Pulmonary artery endothelial cell (primary cell): ENCODE data around the gene DMD. TPM values are rescaled to one million over a fixed set of nuclear protein-coding genes. Genes with fewer than 3 reads are reported as not detected.

Experiments
- DNase-seq: peaks from one replicate; pipeline ENCODE4 v3.0.0-alpha.2; 2011; ENCODE audit warnings: low read depth, low spot score
- total RNA-seq: library from RNA; depleted of rRNA; stranded (reverse); fragments of >200 nt; gene quantifications from 2 replicates; pipeline ENCODE4 v1.2.3, GENCODE V29; 2014

Gene DMD
- total RNA-seq, 1 donor from 2014 or later: 5.7 TPM

DNA sequence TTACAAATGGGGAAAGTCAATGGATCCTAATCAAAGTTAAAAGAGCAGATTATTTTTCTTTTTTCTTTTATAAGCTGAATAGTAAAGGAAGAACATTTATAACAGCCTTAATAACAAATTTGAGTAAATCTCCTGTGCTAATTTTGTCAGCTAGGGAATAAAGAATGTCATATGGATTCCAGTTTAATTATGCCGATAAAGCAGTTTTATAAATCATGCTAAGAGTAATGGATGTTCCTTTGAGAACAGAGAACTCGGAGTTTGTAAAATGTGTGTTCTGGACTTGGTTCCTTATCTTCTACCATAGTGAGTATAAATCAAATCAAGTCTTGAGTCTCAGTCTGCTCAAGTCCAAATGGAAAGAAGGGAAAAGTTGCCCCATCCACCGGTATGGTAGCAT lies 1959.2 kb downstream of the DMD start:
- DNase-seq: no peak

- DNase-seq: no peak
These were observed 1960.0 kb downstream of the DMD start for GRCh38 chrX:31251336-31251735.

DNA sequence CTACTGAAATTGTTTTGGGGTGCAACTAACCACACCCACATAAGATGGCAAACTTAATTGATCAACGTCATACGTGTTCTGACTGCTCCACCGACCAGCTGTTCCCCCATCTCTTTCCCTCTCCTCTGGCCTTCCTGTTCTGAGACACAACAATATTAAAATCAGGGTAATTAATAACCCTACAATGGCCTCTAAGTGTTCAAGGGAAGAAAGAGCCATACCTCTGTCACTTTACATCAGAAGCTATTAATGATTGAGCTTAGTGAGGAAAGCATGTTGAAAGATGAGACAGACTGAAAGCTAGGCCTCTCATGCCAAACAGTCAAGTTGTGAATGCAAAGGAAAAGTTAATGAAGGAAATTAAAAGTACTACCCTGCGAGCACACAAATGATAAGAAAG lies 1965.6 kb downstream of the DMD start:
- DNase-seq: no peak

- DNase-seq: no peak
These were observed 1967.5 kb downstream of the DMD start for GRCh38 chrX:31243804-31244203.

- DNase-seq: no peak
These were observed 1970.4 kb downstream of the DMD start for GRCh38 chrX:31240982-31241381.

DNA sequence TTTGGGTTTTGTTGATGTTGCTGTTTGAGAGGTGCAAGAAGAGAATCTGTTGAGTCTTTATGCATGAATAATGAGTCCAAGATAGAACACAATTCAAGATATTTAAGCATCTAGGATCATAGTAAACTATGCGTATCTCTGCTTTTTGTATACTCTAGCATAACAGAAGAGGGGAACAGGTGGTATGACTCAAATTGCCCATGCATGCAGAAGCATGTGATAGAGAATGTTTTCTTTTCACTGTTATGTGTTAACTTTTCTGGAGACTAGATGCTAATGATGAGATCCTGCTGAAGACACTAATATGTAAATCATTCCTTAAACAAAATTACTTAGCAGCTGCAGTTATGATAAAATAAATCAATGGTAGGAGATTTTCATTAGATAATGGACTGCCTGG lies 1974.2 kb downstream of the DMD start:
- no peak for DNase-seq

DNA sequence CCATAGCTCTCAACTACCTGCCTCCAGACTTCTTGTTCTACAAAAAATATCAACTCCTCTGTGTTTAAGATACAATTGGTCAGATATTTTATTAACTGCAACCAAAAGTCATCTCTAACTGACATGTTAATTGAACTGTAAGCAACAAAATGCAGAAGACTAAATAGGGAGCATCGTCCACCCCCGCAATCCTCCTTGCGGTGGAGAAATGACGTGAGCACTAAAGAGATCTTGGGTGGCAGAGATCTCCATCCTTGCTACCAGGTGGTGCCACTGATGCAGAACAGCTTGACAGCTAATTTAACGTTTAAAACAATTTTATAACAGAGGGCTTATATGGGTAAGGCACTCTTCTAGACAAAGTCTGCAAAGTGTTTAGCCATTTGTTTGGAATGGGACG lies 1975.1 kb downstream of the DMD start:
- DNase-seq: no peak

GRCh38 chrX:31233941-31234496 lies 1977.3 kb downstream of the DMD start:
- no peak for DNase-seq

DNA sequence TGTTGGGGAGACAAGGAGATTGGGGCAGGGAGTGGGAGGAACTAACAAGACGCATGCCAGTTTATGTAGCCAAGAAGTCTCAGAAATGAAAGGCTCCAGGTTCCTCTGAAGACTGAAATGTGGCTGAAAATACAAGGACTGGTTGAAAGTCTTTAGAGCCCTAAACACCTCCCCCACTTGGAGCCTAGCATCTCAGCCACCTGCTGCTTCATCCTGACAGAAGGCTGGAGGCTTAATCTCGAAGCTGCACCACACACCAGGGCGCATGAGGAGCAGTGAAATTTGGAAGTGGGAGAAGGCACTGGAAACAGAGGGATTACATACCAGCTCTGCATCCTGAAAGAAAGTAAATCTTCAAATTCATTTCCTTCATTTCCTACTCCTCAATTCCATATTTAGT lies 1978.8 kb downstream of the DMD start:
- DNase-seq: no peak

DNA sequence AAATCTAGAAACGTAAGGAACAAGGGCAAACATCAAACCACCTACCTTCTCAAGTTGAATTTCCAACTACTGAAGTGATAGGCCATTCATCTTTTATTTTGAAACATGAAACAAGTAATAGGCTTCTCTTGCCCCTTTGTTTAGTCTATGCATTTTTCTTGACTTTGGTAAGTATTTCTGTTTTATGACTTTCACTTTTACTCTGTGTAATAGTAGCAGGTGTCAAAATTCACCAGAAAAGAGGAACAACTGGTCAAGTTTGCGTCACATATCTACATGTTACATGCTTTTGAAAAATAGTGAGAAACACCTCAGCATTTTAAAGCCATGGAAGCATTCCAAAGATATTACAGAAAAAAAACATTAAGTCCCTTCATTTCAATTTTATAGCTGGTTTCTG lies 1982.4 kb downstream of the DMD start:
- no peak for DNase-seq

GRCh38 chrX:31228415-31228832 lies 1982.9 kb downstream of the DMD start:
- DNase-seq: no peak

GRCh38 chrX:31227250-31227649 lies 1984.1 kb downstream of the DMD start:
- no peak for DNase-seq

- DNase-seq: no peak
These were observed 1985.5 kb downstream of the DMD start for GRCh38 chrX:31225819-31226218.

DNA sequence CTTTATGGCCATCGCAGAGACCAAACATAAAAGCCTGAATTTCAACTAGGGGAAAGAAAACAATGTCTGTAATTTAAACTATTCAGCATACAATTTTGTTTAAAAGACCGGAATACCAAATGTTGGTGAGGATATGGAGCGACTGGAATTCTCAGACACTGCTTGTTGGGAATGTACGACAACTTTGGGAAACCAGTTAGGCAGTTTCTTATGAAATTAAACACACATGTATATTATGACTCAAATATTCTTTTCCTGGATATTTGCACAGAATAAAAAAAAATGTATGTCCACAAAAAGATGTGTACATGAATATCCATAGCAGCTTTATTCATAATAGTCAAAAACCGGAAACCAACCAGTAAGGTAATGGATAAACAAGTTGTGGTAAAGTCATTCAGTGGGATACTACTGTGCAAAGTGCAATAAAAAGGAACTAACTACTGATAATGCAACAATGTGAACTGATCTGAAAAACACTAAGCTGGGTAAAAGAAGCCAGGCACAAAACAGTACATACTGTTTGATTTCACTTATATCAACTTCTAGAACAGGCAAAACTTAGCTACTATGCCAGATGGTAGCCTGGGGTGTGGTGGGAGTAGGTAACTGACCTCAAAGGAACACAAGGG lies 1986.9 kb downstream of the DMD start:
- no peak for DNase-seq

- DNase-seq: no peak
These were observed 1987.5 kb downstream of the DMD start for GRCh38 chrX:31223817-31224216.

GRCh38 chrX:31222946-31223345 lies 1988.4 kb downstream of the DMD start:
- DNase-seq: no peak

GRCh38 chrX:31219174-31219573 lies 1992.2 kb downstream of the DMD start:
- no peak for DNase-seq

GRCh38 chrX:31217084-31217483 lies 1994.3 kb downstream of the DMD start:
- DNase-seq: no peak

DNA sequence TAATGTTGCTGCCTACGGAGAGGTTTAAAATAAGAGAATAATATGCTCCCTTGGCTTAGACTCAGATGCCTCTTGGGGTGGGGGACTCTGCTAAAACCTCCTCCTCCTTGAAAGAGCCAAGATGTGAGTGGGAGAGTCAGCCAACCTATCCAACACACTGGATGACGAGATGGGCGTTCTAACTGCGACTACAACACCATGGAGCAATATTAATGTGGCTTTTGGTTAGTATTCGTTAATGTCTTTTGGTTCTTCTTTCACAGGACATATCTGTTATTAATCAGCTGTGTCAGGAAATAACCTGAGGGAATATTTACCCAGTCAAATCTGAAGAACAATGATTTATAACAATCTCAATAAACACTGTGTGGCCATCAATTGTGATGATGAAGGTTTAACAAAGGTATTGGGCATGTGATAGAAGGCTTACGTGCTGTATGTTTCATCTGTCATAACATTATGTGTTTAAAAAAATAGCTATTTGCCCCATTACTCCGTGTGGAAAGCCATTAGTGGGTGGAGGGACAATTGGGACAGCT lies 1996.0 kb downstream of the DMD start:
- no peak for DNase-seq

GRCh38 chrX:31213941-31214340 lies 1997.4 kb downstream of the DMD start:
- DNase-seq: no peak

DNA sequence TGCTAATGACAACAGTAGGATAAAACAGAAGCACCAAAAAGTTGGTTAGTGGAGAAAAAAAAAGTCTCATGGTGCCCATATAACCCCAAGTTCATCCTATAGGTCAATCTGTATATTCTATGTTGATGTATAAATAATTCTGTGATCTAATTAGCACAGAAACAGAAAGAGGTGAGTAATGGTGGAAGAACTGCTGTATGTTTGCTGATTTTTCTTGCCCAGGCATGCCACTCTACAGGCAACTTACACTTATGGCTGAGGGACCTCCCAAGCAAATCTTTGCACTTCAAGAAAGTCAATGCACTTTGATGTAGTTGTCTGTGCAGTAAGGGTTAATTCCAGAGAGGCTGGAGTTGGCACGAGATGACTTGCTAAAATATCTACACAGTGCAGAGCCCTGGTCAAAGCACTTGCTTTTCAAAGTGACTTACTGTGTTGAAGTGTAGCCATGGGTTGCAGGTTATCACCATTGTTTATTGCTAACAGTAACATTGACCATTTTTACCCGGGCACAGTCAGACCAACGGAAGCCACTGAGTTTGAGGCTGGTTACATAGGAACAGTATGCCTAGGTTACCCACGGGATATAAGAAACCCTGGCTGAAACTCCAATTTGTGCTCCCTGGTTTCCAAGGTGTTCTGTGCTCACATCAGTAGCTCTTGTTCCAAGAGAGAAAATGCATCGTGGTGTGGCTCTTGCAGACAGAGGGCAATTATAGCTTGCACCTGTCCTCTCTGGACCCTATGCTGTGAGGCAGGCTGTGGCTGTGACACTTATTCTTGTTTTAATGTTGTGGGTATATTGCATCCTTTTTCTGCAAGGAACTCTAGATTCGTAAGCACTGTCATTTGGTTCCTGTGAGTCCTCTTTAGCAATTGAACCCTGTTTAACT lies 1998.2 kb downstream of the DMD start:
- DNase-seq: no peak

GRCh38 chrX:31209005-31209628 lies 2002.2 kb downstream of the DMD start:
- no peak for DNase-seq
